Measurements from ENCODE around the gene RREB1.

- TF ChIP-seq CTCF (IDR thresholded peaks at IDR 0.05; ENCODE audit: poor library complexity, severe bottlenecking): no peak
- no peak for TF ChIP-seq POLR2AphosphoS5 (IDR thresholded peaks at IDR 0.05)
- TF ChIP-seq MXI1 (conservative IDR thresholded peaks at IDR 0.05; ENCODE audit: poor library complexity, severe bottlenecking): no peak
Measured at GRCh38 chr6:7207720-7208119, 100.0 kb downstream of the RREB1 start.
